GM19455 (cell line): Measurements from ENCODE around the gene LACTB.
A peak's percentile ranks its signal among the peaks of the same experiment; 100 is the strongest.

Experiments used
- ATAC-seq: cut with Tn5 transposase; IDR thresholded peaks from one replicate; pipeline ENCODE4 v1.9.1; 2021; ENCODE audit not compliant: unreplicated experiment

The LACTB gene

DNA sequence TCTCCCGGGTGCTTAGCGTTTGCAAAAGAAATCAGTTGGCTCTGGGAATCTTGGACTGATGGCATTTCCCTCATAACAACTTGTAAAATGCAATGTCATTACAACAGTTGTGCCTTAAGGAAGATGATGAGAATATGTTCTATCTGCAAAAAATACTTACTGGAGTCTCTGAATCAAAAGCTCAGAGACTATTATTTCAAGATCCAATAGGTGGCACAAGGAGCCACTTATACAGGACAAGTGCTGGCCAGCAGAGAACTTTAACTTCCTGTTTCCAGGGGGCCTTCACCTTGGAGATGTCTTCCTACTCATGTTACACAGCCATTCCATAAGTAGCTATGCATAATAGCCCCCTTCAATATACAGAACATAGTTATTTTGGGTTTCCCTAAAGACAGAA, 44.6 kb downstream of the LACTB start:
- ATAC-seq = no peak

GRCh38 chr15:63169788-63170187, 48.1 kb downstream of the LACTB start:
- ATAC-seq = no peak

DNA sequence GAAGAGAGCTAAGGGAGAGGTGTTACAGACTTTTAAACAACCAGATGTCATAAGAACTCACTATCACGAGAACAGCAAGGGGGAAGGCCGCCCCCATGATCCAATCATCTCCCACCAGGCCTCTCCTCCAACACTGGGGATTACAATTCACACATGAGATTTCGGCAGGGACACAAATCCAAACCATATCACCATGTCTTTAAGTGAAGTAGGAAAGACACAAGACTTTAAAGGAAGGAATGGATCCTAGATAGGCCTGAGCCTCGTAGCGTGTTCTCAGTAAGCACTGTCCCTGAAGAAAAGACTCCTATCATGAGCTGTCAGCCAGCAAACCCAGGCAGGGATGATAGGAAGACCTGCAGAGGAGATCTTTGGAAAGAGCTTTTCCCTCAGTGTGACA, 50.7 kb downstream of the LACTB start:
- no peak for ATAC-seq

- ATAC-seq = no peak
Observed at GRCh38 chr15:63172851-63173451, 51.3 kb downstream of the LACTB start.

- ATAC-seq = no peak
Observed at GRCh38 chr15:63176302-63176701, 54.6 kb downstream of the LACTB start.

GRCh38 chr15:63178034-63178433, 56.4 kb downstream of the LACTB start:
- ATAC-seq = no peak

- ATAC-seq = no peak
Observed at GRCh38 chr15:63180746-63181145, 59.1 kb downstream of the LACTB start.

GRCh38 chr15:63181648-63182047, 60.0 kb downstream of the LACTB start:
- ATAC-seq = no peak

GRCh38 chr15:63185206-63185605, 63.5 kb downstream of the LACTB start:
- ATAC-seq = no peak

GRCh38 chr15:63186065-63186464, 64.4 kb downstream of the LACTB start:
- ATAC-seq = no peak

DNA sequence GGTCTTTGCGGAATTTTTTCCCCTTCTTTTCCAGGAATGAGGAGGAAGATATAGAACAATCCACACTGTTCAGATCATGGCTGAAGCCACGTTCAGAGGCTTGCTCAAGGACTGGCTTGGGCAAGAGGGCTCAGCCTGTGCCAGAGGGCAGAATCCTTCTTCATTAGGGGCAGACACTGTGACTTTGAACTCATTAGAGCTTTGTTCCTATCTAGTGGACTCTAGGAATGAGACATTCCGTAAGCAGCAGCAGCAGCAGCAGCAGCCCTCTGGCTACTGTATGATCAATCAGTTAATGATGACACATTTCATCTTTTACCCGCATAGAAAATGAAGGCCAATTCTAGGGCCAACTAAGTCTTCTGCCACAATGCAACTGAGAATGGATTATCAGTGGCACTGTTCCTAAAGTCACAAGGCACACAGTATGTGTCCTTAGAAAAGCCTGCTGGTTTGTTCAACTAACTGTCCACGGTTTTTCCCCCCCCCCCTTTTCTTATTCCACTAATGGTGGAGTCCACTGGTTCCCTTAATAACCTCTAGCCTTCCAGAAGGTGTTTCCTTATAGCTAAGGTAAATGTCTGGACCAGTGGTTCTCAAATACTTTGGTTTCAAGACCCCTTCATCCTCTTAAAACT, 66.0 kb downstream of the LACTB start:
- no peak for ATAC-seq

- ATAC-seq = no peak
Observed at GRCh38 chr15:63188247-63188925, 66.7 kb downstream of the LACTB start.

DNA sequence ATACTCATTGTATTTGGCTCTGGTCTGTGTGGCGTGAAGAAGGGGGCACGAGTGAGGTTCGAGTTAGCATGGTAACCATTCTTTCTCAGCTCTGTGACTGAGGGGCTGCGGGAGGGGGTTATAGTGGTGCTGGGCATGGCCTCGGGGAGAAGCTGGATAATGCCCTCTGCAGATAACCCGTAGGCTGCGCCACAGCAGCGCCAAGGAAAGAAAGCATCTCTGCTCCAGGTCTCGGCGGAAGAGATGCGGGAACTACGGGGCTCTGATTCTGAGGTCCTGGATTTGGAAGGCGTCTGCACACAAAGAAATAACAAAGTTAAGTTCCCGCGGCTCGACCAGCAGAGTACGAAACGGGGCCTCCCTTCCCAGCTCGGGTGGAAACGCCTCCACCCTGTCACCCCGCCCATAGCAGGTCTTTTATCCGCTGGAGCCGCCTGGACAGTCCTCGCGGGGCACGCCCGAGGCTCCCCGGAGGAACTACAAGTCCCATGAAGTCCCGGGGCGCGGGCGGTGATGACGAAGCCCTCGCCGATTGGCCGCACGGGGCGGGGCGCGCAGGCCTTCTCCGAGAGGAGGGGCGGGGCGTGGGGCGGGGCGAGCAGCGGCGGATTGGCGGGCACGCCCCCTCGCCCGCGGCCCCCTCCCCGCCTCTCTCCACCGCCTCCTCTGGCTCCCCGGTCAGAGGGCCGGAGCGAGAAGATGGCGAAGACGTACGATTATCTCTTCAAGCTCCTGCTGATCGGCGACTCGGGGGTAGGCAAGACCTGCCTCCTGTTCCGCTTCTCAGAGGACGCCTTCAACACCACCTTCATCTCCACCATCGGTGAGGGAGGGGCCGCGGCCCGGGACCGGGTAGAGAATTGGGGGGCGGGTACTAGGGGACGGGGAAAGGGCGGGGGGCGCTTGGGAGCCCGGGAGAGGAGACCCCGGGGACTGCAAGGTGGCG, 67.5 kb downstream of the LACTB start, which contains the start of gene RAB8B:
RAB8B (plus strand) TSS at position 681 of the 946 bp plus-strand sequence; CDS start at position 700, 19 bp downstream.
- peak; percentile 81 for ATAC-seq

GRCh38 chr15:63189941-63190768, 68.5 kb downstream of the LACTB start:
- no peak for ATAC-seq

- no peak for ATAC-seq
Observed at GRCh38 chr15:63190769-63191649, 69.3 kb downstream of the LACTB start.
